ENCODE measurements around the gene PDE9A. TPM values are rescaled to one million over a fixed set of nuclear protein-coding genes. Genes with fewer than 3 reads are reported as not detected.
"Not testable (repeated sequence)": the region's sequence is repeated elsewhere in the genome, so short reads cannot be mapped to it uniquely, and the experiment has no call there.

Gene PDE9A
- polyA plus RNA-seq, 4 donors = 7.3 to 41.0 (median 38.6) TPM

DNA sequence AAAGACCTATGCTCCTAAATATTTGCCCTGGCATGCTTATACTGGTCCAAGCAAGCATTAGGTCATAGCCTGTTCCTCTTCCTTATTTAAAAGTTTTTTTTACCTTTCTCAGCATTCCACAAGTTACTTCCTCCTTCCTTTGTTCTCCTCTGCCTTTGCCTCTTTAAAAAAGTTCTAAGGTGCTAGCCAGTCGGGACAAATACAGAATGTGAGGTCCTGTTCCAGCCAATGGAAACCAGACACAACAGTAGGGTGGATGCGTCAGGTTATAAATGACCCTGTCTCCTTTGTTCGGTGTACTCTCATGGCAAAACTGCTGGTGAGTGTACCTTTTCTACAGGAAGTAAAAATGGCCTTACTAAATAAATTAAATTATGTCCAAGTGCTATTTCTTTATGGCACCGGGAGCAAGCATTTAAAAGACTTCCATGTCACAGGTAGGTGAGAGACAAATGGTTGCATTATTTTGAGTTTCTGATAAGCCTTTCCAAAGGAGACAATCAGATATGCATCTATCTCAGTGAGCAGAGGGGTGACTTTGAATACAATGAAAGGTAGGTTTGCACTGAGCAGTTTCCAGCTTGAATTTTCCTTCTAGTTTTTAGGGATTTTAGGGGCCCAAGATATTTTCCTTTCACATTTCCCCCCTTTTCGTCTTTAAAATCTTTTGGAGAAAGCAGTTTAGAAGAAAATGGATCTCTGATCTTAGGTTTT is 159.3 kb downstream of the PDE9A start:
- not testable (repeated sequence) for DNase-seq (ENCODE audit: low read depth in 4 of 4, low spot score in 3 of 4)

DNA sequence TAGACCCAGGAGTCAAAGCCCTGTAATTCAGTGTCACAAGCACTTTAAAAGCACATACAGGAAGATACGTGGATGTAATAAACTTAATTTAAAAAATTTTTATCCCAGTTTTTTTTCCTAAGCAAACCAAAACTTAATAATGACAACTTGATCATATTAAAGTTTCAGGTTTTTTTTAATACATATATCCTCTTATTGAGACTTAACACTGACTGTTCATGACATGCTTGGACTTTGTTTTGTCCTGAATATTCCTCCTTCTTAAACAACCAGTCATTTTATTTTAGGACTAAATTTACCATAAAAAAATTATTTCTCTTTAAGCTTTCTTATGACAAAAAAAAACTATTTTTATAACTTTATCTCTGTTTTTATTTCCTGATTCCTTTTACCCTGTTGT is 161.8 kb downstream of the PDE9A start:
- no peak for DNase-seq (ENCODE audit: low read depth in 4 of 4, low spot score in 3 of 4)

DNA sequence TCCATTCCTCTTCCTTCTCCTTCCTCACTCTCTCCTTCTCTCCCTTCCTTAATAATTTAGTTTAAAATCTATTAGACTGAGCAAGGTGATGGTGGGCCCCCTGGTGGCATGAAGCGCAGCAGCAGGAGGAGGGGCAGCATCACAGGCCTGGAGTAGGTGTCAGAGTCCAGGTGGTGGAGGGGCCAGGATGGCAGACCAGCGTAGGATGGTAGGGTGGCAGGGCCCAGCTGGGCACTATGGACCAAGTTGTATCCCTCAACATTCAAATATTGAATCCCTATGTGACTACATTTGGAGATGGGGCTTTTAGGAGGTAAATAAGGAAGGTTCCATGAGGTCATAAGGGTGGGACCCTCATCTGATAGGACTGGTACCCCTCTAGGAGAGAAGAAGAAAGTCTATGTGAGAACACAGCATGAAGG is 164.9 kb downstream of the PDE9A start:
- DNase-seq (ENCODE audit: low read depth in 4 of 4, low spot score in 3 of 4) = peak in 1 of 4 donors; percentile 8

DNA sequence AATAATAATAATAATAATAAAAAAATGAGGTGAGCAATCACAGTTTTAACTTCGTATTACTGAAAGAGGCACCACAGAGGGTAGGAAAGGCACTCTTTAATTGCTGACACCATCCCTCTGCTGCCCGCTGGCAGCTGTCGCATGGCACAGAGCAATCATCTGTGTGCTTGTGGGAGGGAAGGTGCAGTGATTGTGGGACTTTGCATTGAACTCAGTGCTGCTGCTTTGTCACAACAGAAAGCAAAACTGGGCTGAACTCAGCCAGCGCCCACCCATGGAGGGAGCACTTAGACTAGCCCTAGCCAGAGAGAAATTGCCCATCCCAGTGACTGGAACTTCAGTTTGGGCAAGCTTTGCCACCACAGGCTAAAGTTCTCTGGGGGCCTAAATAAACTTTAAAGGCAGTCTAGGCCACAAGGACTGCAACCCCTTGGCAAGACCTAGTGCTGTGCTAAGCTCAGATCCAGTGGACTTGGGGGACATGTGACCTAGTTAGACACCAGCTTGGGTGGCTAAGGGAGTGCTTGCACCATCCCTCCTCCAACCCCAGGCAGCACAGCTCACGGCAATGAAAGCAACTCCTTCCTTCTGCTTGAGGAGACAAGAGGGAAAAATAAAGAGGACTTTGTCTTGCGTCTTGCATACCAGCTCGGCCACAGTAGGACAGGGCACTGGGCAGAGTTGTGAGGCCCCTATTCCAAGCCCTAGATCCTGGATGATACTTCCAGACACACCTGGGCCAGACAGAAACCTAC is 166.6 kb downstream of the PDE9A start:
- DNase-seq (ENCODE audit: low read depth in 4 of 4, low spot score in 3 of 4) = no peak

DNA sequence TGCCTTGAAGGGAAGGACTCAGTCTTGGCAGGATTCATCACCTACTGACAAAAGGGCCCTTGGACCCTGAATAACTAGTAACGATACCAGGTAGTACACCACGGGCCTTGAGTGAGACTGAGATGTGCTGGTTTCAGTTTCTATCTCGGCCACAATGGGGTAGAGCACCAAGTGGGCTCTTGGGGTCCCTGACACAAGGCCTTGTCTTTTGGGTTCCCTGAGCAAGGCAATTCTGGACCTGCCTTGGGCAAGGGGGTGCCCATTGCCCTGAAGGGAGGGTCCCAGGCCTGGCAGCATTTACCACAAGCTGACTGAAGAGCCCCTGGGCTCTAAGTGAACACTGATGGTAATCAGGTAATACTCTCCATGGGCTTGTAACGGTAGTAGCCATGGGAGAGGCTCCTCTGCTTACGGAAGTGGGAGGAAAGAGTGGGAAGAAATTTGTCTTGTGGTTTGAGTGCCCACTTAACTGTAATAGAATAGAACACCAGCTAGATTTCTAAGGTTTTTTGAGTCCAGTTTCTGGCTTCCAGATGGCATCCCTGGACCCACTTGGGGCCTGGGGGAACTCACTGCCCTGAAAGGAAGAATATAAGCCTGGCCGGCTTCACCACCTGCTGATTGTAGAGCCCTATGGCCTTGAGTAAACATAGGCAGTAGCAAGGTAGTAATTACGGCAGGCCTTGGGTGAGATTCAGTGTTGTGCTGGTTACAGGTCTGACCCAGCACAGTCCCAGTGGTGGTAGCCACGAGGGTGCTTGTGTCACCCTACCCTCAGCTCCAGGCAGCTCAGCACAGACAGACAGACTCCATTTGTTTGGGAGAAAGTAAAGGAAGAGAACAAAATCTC is 167.4 kb downstream of the PDE9A start:
- no peak for DNase-seq (ENCODE audit: low read depth in 4 of 4, low spot score in 3 of 4)

Other genes starting within 250 kb of the PDE9A start
- gene UBASH3A, start 249.7 kb upstream of the PDE9A start, polyA plus RNA-seq (ENCODE audit: insufficient read length in 4 of 4) = under 1 TPM in 2 of 4 donors, not detected in 2; 0.07 TPM
- gene RSPH1, start 157.4 kb upstream of the PDE9A start, polyA plus RNA-seq (ENCODE audit: insufficient read length in 4 of 4) = 10 to 100 TPM in 3 of 4 donors, under 1 TPM in 1; 0.63 to 16.5 (median 11.7) TPM
- 10 to 100 TPM in 1 of 4 donors, 1 to 10 TPM in 3; 2.9 to 10.6 (median 8.6) TPM for gene SLC37A1, start 139.8 kb upstream of the PDE9A start, polyA plus RNA-seq (ENCODE audit: insufficient read length in 4 of 4)
- gene WDR4, start 225.9 kb downstream of the PDE9A start, polyA plus RNA-seq (ENCODE audit: insufficient read length in 4 of 4) = 10 to 100 TPM in 2 of 4 donors, 1 to 10 TPM in 2; 7.1 to 15.4 (median 10.3) TPM
- 10 to 100 TPM; 31.2 to 44.1 (median 38.7) TPM for gene NDUFV3, start 239.7 kb downstream of the PDE9A start, polyA plus RNA-seq (ENCODE audit: insufficient read length in 4 of 4)